Measurements from ENCODE around the gene MPRIP. TPM values are rescaled to one million over a fixed set of nuclear protein-coding genes. Genes with fewer than 3 reads are reported as not detected.

MPRIP gene
- total and polyA plus RNA-seq, 2 experiments from 2014 or later = 91.7 to 202 TPM

- Histone ChIP-seq H3K4me2 (peak overlapping the region; percentile 47), H3K79me2 (peaks cover 100% of the 10 kb centered on the region), H3K4me1 (ENCODE audit: insufficient read depth) (peaks cover 26% of the 10 kb centered on the region), H3K36me3 (replicated peaks; ENCODE audit: insufficient read depth, low read depth) (no peaks in the 10 kb centered on the region), H3K9me2 (replicated peaks; ENCODE audit: insufficient read depth) (no peaks in the 10 kb centered on the region), H3K27me3 (no peaks in the 10 kb centered on the region), H2AFZ (no peak overlapping the region), H3K4me3 (no peak overlapping the region), H4K20me1 (ENCODE audit: insufficient read depth, poor library complexity, severe bottlenecking) (peaks cover 43% of the 10 kb centered on the region), H3K9me3 (ENCODE audit: low read depth) (no peaks in the 10 kb centered on the region), H3K27ac (peak overlapping the region; percentile 60)
- no peak for TF ChIP-seq CTCF (IDR thresholded peaks at IDR 0.05; ENCODE audit: poor library complexity)
- no peak for TF ChIP-seq EZH2phosphoT487 (IDR thresholded peaks at IDR 0.05; ENCODE audit: low read depth, severe bottlenecking, unreplicated experiment)
- TF ChIP-seq EZH2 (IDR thresholded peaks at IDR 0.05; ENCODE audit: borderline replicate concordance) = no peak
- WGBS (ENCODE audit: low lambda C conversion rate, missing lambda C conversion rate) = 77% methylated on average over 5 of the region's 5 CpGs
- no peak for DNase-seq (ENCODE audit: low spot score)
These were observed 28.7 kb downstream of the MPRIP start for GRCh38 chr17:17070931-17071330.

- no peaks in the 10 kb centered on the region for H3K27me3 ChIP-seq
- H3K4me3 ChIP-seq = no peak overlapping the region
- no peaks in the 10 kb centered on the region for H3K9me3 ChIP-seq (ENCODE audit: low read depth)
- no peak for TF ChIP-seq EZH2 (IDR thresholded peaks at IDR 0.05; ENCODE audit: borderline replicate concordance)
- TF ChIP-seq EZH2phosphoT487 (IDR thresholded peaks at IDR 0.05; ENCODE audit: low read depth, severe bottlenecking, unreplicated experiment) = no peak
- no peak for TF ChIP-seq CTCF (IDR thresholded peaks at IDR 0.05; ENCODE audit: poor library complexity)
- H3K4me2 ChIP-seq = peak overlapping the region; percentile 47
- WGBS (ENCODE audit: low lambda C conversion rate, missing lambda C conversion rate) = 93% methylated on average over 14 of the region's 14 CpGs
- no peak overlapping the region for H2AFZ ChIP-seq
- H3K27ac ChIP-seq = peak overlapping the region; percentile 60
- DNase-seq (ENCODE audit: low spot score) = no peak
- no peaks in the 10 kb centered on the region for H3K36me3 ChIP-seq (replicated peaks; ENCODE audit: insufficient read depth, low read depth)
- H3K9me2 ChIP-seq (replicated peaks; ENCODE audit: insufficient read depth) = no peaks in the 10 kb centered on the region
- H3K79me2 ChIP-seq = peaks cover 100% of the 10 kb centered on the region
- peaks cover 26% of the 10 kb centered on the region for H3K4me1 ChIP-seq (ENCODE audit: insufficient read depth)
- H4K20me1 ChIP-seq (ENCODE audit: insufficient read depth, poor library complexity, severe bottlenecking) = peaks cover 51% of the 10 kb centered on the region
These were observed 29.5 kb downstream of the MPRIP start for GRCh38 chr17:17071531-17072360.

GRCh38 chr17:17072546-17072945 is 30.3 kb downstream of the MPRIP start:
- H3K4me2 ChIP-seq = no peak overlapping the region
- H3K9me3 ChIP-seq (ENCODE audit: low read depth) = no peaks in the 10 kb centered on the region
- H3K27ac ChIP-seq = no peak overlapping the region
- H3K9me2 ChIP-seq (replicated peaks; ENCODE audit: insufficient read depth) = no peaks in the 10 kb centered on the region
- peaks cover 26% of the 10 kb centered on the region for H3K4me1 ChIP-seq (ENCODE audit: insufficient read depth)
- H3K27me3 ChIP-seq = no peaks in the 10 kb centered on the region
- no peak overlapping the region for H3K4me3 ChIP-seq
- no peak for DNase-seq (ENCODE audit: low spot score)
- H4K20me1 ChIP-seq (ENCODE audit: insufficient read depth, poor library complexity, severe bottlenecking) = peaks cover 54% of the 10 kb centered on the region
- no peak overlapping the region for H2AFZ ChIP-seq
- H3K36me3 ChIP-seq (replicated peaks; ENCODE audit: insufficient read depth, low read depth) = no peaks in the 10 kb centered on the region
- 97% methylated on average over 5 of the region's 5 CpGs for WGBS (ENCODE audit: low lambda C conversion rate, missing lambda C conversion rate)
- TF ChIP-seq EZH2 (IDR thresholded peaks at IDR 0.05; ENCODE audit: borderline replicate concordance) (no peak), EZH2phosphoT487 (IDR thresholded peaks at IDR 0.05; ENCODE audit: low read depth, severe bottlenecking, unreplicated experiment) (no peak), CTCF (IDR thresholded peaks at IDR 0.05; ENCODE audit: poor library complexity) (no peak)
- H3K79me2 ChIP-seq = peaks cover 98% of the 10 kb centered on the region
